Measurements from ENCODE around the gene ITGB1BP1.

ITGB1BP1 gene

GRCh38 chr2:9423100-9423921, at the start of gene ITGB1BP1, which contains the start of gene CPSF3:
Gene ITGB1BP1 (minus strand): TSS chr2:9423528. CDS start chr2:9418697, 4,831 bp downstream.
Gene CPSF3 (plus strand): TSS chr2:9423654. CDS start chr2:9423774, 120 bp downstream.
- DNase-seq (ENCODE audit: low read depth): peak; percentile 94

GRCh38 chr2:9472511-9472910, 49.2 kb upstream of the ITGB1BP1 start:
- DNase-seq (ENCODE audit: low read depth): no peak

- no peak for DNase-seq (ENCODE audit: low read depth)
Measured at GRCh38 chr2:9471206-9471605, 47.9 kb upstream of the ITGB1BP1 start.

- DNase-seq (ENCODE audit: low read depth): no peak
Measured at GRCh38 chr2:9467687-9468086, 44.4 kb upstream of the ITGB1BP1 start.

GRCh38 chr2:9466147-9466683, 42.9 kb upstream of the ITGB1BP1 start:
- DNase-seq (ENCODE audit: low read depth): no peak

- DNase-seq (ENCODE audit: low read depth): no peak
Measured at GRCh38 chr2:9465170-9465569, 41.8 kb upstream of the ITGB1BP1 start.

- no peak for DNase-seq (ENCODE audit: low read depth)
Measured at GRCh38 chr2:9463698-9464034, 40.3 kb upstream of the ITGB1BP1 start.

GRCh38 chr2:9462886-9463697, 39.8 kb upstream of the ITGB1BP1 start:
- DNase-seq (ENCODE audit: low read depth): no peak

GRCh38 chr2:9462313-9462712, 39.0 kb upstream of the ITGB1BP1 start:
- no peak for DNase-seq (ENCODE audit: low read depth)

GRCh38 chr2:9461079-9461478, 37.8 kb upstream of the ITGB1BP1 start:
- no peak for DNase-seq (ENCODE audit: low read depth)

GRCh38 chr2:9460441-9461017, 37.2 kb upstream of the ITGB1BP1 start:
- DNase-seq (ENCODE audit: low read depth): no peak

- no peak for DNase-seq (ENCODE audit: low read depth)
Measured at GRCh38 chr2:9451231-9451630, 27.9 kb upstream of the ITGB1BP1 start.

GRCh38 chr2:9445089-9445488, 21.8 kb upstream of the ITGB1BP1 start:
- no peak for DNase-seq (ENCODE audit: low read depth)

- no peak for DNase-seq (ENCODE audit: low read depth)
Measured at GRCh38 chr2:9443526-9443925, 20.2 kb upstream of the ITGB1BP1 start.

GRCh38 chr2:9441556-9441955, 18.2 kb upstream of the ITGB1BP1 start:
- no peak for DNase-seq (ENCODE audit: low read depth)

- no peak for DNase-seq (ENCODE audit: low read depth)
Measured at GRCh38 chr2:9440058-9440727, 16.9 kb upstream of the ITGB1BP1 start.

GRCh38 chr2:9439536-9439935, 16.2 kb upstream of the ITGB1BP1 start:
- DNase-seq (ENCODE audit: low read depth): no peak

- no peak for DNase-seq (ENCODE audit: low read depth)
Measured at GRCh38 chr2:9434489-9434888, 11.2 kb upstream of the ITGB1BP1 start.

GRCh38 chr2:9430316-9431293, 7.3 kb upstream of the ITGB1BP1 start:
- no peak for DNase-seq (ENCODE audit: low read depth)

GRCh38 chr2:9428965-9429577, 5.7 kb upstream of the ITGB1BP1 start:
- no peak for DNase-seq (ENCODE audit: low read depth)
